GM18870 (cell line): ENCODE measurements around the gene FXYD3.
A peak's percentile ranks its signal among the peaks of the same experiment; 100 is the strongest.
"Not testable (repeated sequence)": the region's sequence is repeated elsewhere in the genome, so short reads cannot be mapped to it uniquely, and the experiment has no call there.

ENCODE experiments used
- ATAC-seq: cut with Tn5 transposase; IDR thresholded peaks from one replicate; pipeline ENCODE4 v1.9.1; 2021; ENCODE audit warnings: moderate library complexity; ENCODE audit not compliant: unreplicated experiment

FXYD3 gene

GRCh38 chr19:35123573-35123972 is 8.0 kb downstream of the FXYD3 start:
- ATAC-seq, result no peak

GRCh38 chr19:35124098-35125060 is 8.8 kb downstream of the FXYD3 start:
- peak; percentile 42 for ATAC-seq

GRCh38 chr19:35125270-35125717 is 9.7 kb downstream of the FXYD3 start:
- no peak for ATAC-seq

GRCh38 chr19:35125749-35126623 is 10.4 kb downstream of the FXYD3 start:
- ATAC-seq, result no peak

GRCh38 chr19:35126624-35126959 is 11.0 kb downstream of the FXYD3 start:
- ATAC-seq, result no peak

- ATAC-seq, result no peak
Observed at GRCh38 chr19:35127871-35128270, 12.2 kb downstream of the FXYD3 start.

- no peak for ATAC-seq
Observed at GRCh38 chr19:35128398-35129057, 12.9 kb downstream of the FXYD3 start.

- ATAC-seq, result not testable (repeated sequence)
Observed at GRCh38 chr19:35129724-35130274, 14.2 kb downstream of the FXYD3 start.

GRCh38 chr19:35130761-35131720 is 15.4 kb downstream of the FXYD3 start:
- no peak for ATAC-seq

- ATAC-seq, result no peak
Observed at GRCh38 chr19:35132254-35132653, 16.6 kb downstream of the FXYD3 start.

GRCh38 chr19:35133826-35134225 is 18.2 kb downstream of the FXYD3 start:
- no peak for ATAC-seq

GRCh38 chr19:35134601-35135242 is 19.1 kb downstream of the FXYD3 start, which contains the start of gene LGI4:
TSS of gene LGI4 (minus strand) at chr19:35135059. CDS start at chr19:35134680, 379 bp downstream.
- no peak for ATAC-seq

GRCh38 chr19:35135389-35135909 is 19.8 kb downstream of the FXYD3 start:
- no peak for ATAC-seq

- no peak for ATAC-seq
Observed at GRCh38 chr19:35136231-35136630, 20.6 kb downstream of the FXYD3 start.

GRCh38 chr19:35136977-35137702 is 21.5 kb downstream of the FXYD3 start:
- no peak for ATAC-seq

- ATAC-seq, result no peak
Observed at GRCh38 chr19:35138305-35138892, 22.8 kb downstream of the FXYD3 start, which contains the start of gene FXYD1. TSS of gene FXYD1 (plus strand) at chr19:35138824. CDS start at chr19:35140080, 1,256 bp downstream.

GRCh38 chr19:35140207-35140961 is 24.8 kb downstream of the FXYD3 start:
- no peak for ATAC-seq
